ENCODE data around the gene MC4R. TPM values are rescaled to one million over a fixed set of nuclear protein-coding genes. Genes with fewer than 3 reads are reported as not detected.

MC4R gene
- total and polyA plus RNA-seq, 10 of the 15 experiments (the other 5 are each of a cell fraction or from before 2014, with no cell fraction given): not detected

- no peaks in the 10 kb centered on the region for H3K79me2 ChIP-seq (ENCODE audit: control insufficient read depth, insufficient read depth, low read length)
- DNase-seq (ENCODE audit: low read depth, low spot score): no peak
- CTCF ChIA-PET: no interaction called here
- H4K20me1 ChIP-seq (ENCODE audit: control insufficient read depth, insufficient read depth): no peaks in the 10 kb centered on the region
- no peaks in the 10 kb centered on the region for H3K27me3 ChIP-seq (replicated peaks in 1 of 2; ENCODE audit: control insufficient read depth in 2 of 2, insufficient read depth in 2 of 2, low read length in 1 of 2)
- FAIRE-seq: no peak
- no peaks in the 10 kb centered on the region for H3K36me3 ChIP-seq (ENCODE audit: control insufficient read depth in 2 of 2, insufficient read depth in 2 of 2, low read length in 1 of 2)
- no peaks in the 10 kb centered on the region for H3K4me1 ChIP-seq (ENCODE audit: control insufficient read depth, insufficient read depth, low read length)
- no peaks in the 10 kb centered on the region for H3K9me3 ChIP-seq (replicated peaks; ENCODE audit: control insufficient read depth, insufficient read depth, low read length)
- intact Hi-C loops (cut with micrococcal nuclease; ENCODE audit: unreplicated experiment): no loop called here
- no peak overlapping the region for H3K4me2 ChIP-seq (ENCODE audit: control insufficient read depth, insufficient read depth)
- BruUV-seq (replicated peaks): no TSS peak
- H3K4me3 ChIP-seq: no peak overlapping the region
- H2AFZ ChIP-seq (ENCODE audit: control insufficient read depth, low read depth, low read length): no peak overlapping the region
- POLR2A ChIA-PET: interaction anchor here (0.6 kb wide), 1 partner anchor 135 kb away, joined by 3 read pairs; no protein-coding TSS in a partner anchor
- SMC1A ChIA-PET (ENCODE audit: uncharacterized antibody, unreplicated experiment): interaction anchor here (1.1 kb wide), 1 partner anchor 10 kb away, joined by 3 read pairs; no protein-coding TSS in a partner anchor
- no peak overlapping the region for H3K27ac ChIP-seq (ENCODE audit: control insufficient read depth, insufficient read depth)
- ATAC-seq: no peak
- RAD21 ChIA-PET (ENCODE audit: unreplicated experiment): no interaction called here
- no peak overlapping the region for H3K9ac ChIP-seq (ENCODE audit: control insufficient read depth, insufficient read depth, low read length)
- in situ Hi-C loops (cut with MboI): no loop called here
- WGBS (ENCODE audit: insufficient coverage, insufficient replicate concordance, low lambda C conversion rate, missing lambda C conversion rate): 0% methylated on average over 6 of the region's 6 CpGs
- TF ChIP-seq SUZ12 (IDR thresholded peaks at IDR 0.05; ENCODE audit: unreplicated experiment) (no peak), WRNIP1 (IDR thresholded peaks at IDR 0.05; ENCODE audit: borderline replicate concordance, low read depth, low read length) (no peak), BCLAF1 (IDR thresholded peaks at IDR 0.05) (no peak), SIX5 (IDR thresholded peaks at IDR 0.05; ENCODE audit: low read depth, low read length, severe bottlenecking) (no peak), IKZF1 (conservative IDR thresholded peaks at IDR 0.05) (no peak), MEF2B (IDR thresholded peaks at IDR 0.05; ENCODE audit: partially characterized antibody, poor library complexity, severe bottlenecking) (no peak), MYB (IDR thresholded peaks at IDR 0.05; ENCODE audit: borderline replicate concordance, low read depth, low read length) (no peak), POLR2AphosphoS5 (IDR thresholded peaks at IDR 0.05; ENCODE audit: low read length) (no peak), PML (IDR thresholded peaks at IDR 0.05; ENCODE audit: low read length) (no peak)
- TF ChIP-seq, protein P1, sequence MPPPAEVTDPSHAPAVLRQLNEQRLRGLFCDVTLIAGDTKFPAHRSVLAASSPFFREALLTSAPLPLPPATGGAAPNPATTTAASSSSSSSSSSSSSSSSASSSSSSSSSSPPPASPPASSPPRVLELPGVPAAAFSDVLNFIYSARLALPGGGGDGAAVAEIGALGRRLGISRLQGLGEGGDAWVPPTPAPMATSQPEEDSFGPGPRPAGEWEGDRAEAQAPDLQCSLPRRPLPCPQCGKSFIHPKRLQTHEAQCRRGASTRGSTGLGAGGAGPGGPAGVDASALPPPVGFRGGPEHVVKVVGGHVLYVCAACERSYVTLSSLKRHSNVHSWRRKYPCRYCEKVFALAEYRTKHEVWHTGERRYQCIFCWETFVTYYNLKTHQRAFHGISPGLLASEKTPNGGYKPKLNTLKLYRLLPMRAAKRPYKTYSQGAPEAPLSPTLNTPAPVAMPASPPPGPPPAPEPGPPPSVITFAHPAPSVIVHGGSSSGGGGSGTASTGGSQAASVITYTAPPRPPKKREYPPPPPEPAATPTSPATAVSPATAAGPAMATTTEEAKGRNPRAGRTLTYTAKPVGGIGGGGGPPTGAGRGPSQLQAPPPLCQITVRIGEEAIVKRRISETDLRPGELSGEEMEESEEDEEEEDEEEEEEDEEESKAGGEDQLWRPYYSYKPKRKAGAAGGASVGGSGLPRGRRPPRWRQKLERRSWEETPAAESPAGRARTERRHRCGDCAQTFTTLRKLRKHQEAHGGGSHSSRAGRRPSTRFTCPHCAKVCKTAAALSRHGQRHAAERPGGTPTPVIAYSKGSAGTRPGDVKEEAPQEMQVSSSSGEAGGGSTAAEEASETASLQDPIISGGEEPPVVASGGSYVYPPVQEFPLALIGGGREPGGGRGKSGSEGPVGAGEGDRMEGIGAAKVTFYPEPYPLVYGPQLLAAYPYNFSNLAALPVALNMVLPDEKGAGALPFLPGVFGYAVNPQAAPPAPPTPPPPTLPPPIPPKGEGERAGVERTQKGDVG (CRISPR knock-in tag; IDR thresholded peaks at IDR 0.05): no peak
- TF ChIP-seq, protein P2, sequence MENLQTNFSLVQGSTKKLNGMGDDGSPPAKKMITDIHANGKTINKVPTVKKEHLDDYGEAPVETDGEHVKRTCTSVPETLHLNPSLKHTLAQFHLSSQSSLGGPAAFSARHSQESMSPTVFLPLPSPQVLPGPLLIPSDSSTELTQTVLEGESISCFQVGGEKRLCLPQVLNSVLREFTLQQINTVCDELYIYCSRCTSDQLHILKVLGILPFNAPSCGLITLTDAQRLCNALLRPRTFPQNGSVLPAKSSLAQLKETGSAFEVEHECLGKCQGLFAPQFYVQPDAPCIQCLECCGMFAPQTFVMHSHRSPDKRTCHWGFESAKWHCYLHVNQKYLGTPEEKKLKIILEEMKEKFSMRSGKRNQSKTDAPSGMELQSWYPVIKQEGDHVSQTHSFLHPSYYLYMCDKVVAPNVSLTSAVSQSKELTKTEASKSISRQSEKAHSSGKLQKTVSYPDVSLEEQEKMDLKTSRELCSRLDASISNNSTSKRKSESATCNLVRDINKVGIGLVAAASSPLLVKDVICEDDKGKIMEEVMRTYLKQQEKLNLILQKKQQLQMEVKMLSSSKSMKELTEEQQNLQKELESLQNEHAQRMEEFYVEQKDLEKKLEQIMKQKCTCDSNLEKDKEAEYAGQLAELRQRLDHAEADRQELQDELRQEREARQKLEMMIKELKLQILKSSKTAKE (IDR thresholded peaks at IDR 0.05; ENCODE audit: low read depth, poor library complexity, severe bottlenecking): no peak
- TF ChIP-seq, protein P3, sequence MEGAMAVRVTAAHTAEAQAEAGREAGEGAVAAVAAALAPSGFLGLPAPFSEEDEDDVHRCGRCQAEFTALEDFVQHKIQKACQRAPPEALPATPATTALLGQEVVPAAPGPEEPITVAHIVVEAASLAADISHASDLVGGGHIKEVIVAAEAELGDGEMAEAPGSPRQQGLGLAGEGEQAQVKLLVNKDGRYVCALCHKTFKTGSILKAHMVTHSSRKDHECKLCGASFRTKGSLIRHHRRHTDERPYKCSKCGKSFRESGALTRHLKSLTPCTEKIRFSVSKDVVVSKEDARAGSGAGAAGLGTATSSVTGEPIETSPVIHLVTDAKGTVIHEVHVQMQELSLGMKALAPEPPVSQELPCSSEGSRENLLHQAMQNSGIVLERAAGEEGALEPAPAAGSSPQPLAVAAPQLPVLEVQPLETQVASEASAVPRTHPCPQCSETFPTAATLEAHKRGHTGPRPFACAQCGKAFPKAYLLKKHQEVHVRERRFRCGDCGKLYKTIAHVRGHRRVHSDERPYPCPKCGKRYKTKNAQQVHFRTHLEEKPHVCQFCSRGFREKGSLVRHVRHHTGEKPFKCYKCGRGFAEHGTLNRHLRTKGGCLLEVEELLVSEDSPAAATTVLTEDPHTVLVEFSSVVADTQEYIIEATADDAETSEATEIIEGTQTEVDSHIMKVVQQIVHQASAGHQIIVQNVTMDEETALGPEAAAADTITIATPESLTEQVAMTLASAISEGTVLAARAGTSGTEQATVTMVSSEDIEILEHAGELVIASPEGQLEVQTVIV (IDR thresholded peaks at IDR 0.05; ENCODE audit: borderline replicate concordance, partially characterized antibody): no peak
Observed at GRCh38 chr18:60331890-60332289, 40.7 kb downstream of the MC4R start.

Data from GM12878 (cell line).